UCSD-AML1 (cell line): Measurements from ENCODE around the gene HSPBP1.
A peak's percentile ranks its signal among the peaks of the same experiment; 100 is the strongest.
"Not testable (repeated sequence)": the region's sequence is repeated elsewhere in the genome, so short reads cannot be mapped to it uniquely, and the experiment has no call there.

Experiments used
- DNase-seq: peaks from one replicate; lab custom pipeline; 2025; ENCODE audit not compliant: unreplicated experiment; lab: John Stamatoyannopoulos, UW

HSPBP1 gene

GRCh38 chr19:55279770-55280643 is at the start of gene HSPBP1:
Gene HSPBP1, minus strand, starts transcription at chr19:55280110. Its CDS starts 502 bp downstream, at chr19:55279608.
- peak; percentile 96 for DNase-seq

DNA sequence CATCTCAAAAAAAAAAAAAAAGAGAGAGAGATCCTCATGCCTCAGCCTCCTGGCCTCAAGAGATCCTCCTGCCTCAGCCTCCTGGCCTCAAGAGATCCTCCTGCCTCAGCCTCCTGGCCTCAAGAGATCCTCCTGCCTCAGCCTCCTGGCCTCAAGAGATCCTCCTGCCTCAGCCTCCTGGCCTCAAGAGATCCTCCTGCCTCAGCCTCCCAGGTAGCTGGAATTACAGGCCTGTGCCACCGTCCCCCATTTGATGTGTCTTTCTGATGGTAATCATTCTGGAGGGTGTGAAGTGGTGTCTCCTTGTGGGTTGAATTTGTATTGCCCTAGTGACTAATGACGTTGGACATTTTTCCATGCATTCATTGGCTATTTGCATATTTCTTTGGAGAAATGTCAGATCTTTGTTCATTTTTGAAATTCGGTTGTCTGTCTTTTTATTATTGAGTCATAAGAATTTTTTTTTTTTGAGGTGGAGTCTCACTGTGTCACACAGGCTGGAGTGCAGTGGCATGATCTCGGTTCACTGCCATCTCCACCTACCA is 48.9 kb upstream of the HSPBP1 start:
- not testable (repeated sequence) for DNase-seq

DNA sequence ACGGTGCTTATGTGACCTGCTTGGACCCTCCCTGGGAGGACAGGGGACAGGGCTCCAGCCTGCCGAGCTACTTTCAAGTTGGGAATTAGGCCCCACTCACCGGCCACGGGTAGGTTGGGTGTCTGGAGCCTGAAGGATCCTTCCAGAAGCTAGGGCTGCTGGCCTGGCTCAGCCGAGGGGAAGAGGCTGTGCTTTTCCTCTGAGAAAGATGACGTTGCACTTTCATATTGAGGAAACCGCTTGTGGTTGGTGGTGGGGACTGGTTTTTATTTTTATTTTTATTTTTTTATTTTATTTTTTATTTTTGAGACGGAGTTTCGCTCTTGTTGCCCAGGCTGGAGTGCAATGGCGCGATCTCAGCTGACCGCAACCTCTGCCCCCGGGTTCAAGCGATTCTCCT is 45.3 kb upstream of the HSPBP1 start, which contains the start of gene TMEM150B:
Gene TMEM150B, minus strand, starts transcription at position 170 of the 400 bp plus-strand sequence. CDS start 4,305 bp downstream, outside the sequence.
- peak; percentile 55 for DNase-seq

DNA sequence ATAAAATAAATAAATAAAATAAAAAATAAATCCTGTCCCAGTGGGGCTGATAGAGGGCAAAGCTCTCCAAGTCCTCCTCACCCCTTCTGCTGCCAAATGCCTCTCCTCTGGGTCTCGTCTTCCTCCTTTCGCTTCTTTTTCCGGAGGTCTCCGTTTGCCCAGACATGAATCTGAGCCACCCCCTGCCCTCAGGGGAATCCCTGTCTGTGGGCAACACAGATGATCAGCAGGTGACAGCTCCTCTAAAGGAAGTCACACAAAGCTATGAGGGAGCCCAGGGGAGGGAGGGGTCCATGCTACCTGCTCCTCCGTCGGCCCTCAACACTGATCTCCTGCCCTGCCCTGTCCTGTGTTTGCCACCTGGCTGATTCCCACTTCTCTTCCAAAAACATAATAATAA is 44.8 kb upstream of the HSPBP1 start:
- DNase-seq = no peak

DNA sequence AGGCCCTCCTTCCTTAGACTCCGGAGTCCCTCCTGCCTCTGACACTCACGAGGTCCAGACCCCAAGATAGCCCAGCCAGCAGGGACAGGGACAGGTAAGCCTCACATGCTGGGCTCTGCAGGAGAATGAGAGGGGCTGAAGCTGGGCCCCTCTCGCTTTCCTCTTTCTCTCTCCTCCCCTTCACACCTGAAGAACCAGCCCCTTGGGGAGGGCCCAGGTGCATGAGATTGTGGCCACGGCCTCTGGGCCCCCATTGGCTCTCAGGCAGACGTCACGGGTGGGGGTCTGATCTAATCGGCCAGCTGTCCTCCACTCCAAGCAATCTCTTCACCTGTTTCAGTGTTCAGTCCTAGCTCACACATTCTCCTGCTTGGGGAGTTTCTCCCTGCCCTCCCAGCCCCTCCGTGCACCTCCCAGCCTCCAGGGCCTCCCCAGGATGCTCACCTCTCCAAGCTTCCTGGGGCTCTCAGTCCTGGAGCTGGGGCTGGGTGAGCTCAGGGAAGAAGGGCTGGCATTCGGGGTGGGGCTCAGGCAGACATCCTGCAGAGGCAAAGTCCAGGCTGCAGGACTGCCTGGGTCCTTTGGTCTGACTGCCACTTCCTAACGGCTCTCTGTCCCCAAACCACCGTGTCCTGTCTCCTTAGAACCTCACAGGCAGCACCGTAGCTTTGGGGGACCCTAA is 42.4 kb upstream of the HSPBP1 start:
- DNase-seq = no peak

DNA sequence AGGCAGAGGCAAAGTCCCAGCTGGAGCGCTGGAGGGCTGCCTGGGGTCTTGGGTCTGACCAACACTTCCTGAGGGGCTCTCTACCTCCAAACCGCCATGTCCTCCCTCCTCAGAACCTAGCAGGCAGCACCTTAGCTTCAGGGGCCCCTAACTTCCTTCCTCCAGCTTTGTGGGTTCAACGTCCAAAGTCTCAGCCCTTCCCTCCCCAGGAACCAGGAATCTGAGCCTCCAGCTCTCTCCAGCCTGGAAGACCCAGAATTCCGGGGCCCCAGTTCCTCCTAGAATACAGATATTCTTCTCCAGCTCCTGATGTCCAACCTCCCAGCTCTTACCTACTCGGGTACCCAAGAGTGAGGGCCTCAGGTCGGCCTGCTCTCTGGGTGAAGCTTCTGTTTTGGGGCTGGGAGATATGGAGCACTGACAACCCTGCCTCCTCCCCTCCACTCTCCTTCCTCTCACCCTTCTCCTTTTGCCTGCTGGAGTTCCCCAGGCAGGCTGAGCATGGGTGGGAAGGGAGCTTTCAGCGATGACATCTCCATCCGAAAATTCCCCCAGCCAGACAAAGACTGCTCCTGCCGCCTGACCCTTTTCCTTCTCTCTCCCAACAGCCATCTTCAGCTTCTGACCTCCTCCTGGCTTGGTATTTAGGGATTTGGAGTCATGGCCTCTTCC is 41.7 kb upstream of the HSPBP1 start:
- no peak for DNase-seq

DNA sequence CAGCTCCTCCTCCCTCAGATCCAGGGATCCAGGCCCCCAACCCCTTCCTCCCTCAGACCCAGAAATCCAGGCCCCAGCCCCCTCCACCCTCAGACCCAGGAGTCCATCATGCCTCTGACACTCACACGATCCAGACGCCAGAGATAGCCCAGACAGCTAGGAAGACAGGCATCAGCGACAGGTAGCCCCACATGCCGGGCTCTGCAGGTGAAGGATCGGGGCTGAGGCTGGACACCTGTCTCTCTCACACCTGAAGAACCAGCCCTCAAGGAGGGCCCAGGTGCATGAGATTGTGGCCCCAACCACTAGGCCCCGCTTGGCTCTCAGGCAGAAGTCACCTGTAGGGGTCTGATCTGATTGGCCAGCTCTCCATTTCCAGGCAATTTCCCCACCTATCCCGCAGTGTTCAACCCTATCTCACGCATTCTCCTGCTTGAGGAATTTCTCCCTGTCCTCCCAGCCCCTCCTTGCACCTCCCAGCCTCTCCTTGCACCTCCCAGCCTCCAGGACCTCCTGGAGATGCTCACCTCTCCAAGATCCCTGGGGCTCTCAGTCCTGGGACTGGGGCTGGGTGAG is 41.0 kb upstream of the HSPBP1 start:
- DNase-seq = no peak

GRCh38 chr19:55319785-55320184 is 39.9 kb upstream of the HSPBP1 start:
- no peak for DNase-seq

GRCh38 chr19:55316646-55317045 is 36.7 kb upstream of the HSPBP1 start:
- no peak for DNase-seq

DNA sequence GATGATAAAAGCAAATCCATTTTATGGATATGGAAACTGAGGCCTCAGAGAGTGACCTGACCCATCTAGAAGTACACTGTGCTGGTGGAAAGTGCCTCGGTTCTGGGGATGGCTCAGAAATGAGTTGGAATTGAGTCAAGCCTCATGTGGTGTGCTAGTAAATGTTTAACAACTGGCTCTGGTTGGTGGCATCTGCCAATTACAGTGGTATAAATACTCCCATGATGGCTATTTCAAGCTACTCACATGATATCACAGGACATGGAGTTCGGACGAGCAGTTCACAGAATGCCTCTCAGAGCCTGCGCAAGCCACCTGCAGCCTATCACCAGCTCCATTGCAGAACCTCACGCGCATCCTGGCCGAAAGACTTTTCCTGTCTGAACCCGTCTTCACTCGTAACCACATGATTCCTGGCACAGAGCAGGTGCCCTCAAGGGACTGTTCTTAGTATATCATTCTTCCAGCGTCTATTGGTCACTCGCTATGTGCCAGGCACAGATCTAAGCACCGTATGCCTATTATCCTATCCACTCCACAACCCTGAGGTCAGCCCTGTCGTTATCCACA is 36.1 kb upstream of the HSPBP1 start:
- no peak for DNase-seq

- DNase-seq = no peak
These were observed 34.5 kb upstream of the HSPBP1 start for GRCh38 chr19:55314396-55314795.

- DNase-seq = no peak
These were observed 33.0 kb upstream of the HSPBP1 start for GRCh38 chr19:55312621-55313512.

- no peak for DNase-seq
These were observed 31.9 kb upstream of the HSPBP1 start for GRCh38 chr19:55311797-55312196.

- no peak for DNase-seq
These were observed 31.5 kb upstream of the HSPBP1 start for GRCh38 chr19:55311397-55311796.

DNA sequence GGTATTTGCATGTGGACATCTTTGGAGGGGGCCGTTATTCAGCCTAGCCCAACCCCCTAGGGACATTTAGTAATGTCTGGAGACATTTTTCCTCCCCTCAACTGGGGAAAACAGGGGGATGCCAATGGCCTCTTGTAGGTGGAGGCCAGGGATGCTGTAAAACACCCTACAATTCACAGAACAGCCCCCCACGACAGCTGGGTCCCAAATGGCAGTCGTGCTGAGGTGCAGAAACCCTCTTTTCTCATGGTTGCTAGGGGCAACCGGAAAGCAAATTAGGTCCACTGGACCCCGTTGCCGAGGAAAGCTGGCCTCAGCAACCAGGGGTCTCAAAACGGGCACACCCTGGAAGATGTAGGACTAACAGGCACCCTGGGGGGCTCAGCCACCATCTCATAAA is 30.6 kb upstream of the HSPBP1 start:
- no peak for DNase-seq

- no peak for DNase-seq
These were observed 29.5 kb upstream of the HSPBP1 start for GRCh38 chr19:55309448-55309847.

GRCh38 chr19:55308281-55308680 is 28.4 kb upstream of the HSPBP1 start:
- no peak for DNase-seq

- DNase-seq = no peak
These were observed 26.8 kb upstream of the HSPBP1 start for GRCh38 chr19:55306712-55307111.

- DNase-seq = peak; percentile 49
These were observed 26.2 kb upstream of the HSPBP1 start for GRCh38 chr19:55305983-55306562.
